ENCODE data around the gene TENT4B.

- TF ChIP-seq CTCF (IDR thresholded peaks at IDR 0.05): no peak
- TF ChIP-seq EZH2 (IDR thresholded peaks at IDR 0.05): no peak
Observed at GRCh38 chr16:50266337-50267091, 113.4 kb downstream of the TENT4B start, which contains the start of gene ADCY7.

All from neural progenitor cell (in vitro differentiated cells).